HG03575 (cell line): ENCODE results near the gene CS.
"Not testable (repeated sequence)": the region's sequence is repeated elsewhere in the genome, so short reads cannot be mapped to it uniquely, and the experiment has no call there.

Experiments
- ATAC-seq: cut with Tn5 transposase; IDR thresholded peaks from one replicate; pipeline ENCODE4 v1.9.1; 2021; ENCODE audit not compliant: unreplicated experiment, insufficient number of reproducible peaks, low FRiP score; ENCODE audit errors: extremely low read depth

Gene CS

DNA sequence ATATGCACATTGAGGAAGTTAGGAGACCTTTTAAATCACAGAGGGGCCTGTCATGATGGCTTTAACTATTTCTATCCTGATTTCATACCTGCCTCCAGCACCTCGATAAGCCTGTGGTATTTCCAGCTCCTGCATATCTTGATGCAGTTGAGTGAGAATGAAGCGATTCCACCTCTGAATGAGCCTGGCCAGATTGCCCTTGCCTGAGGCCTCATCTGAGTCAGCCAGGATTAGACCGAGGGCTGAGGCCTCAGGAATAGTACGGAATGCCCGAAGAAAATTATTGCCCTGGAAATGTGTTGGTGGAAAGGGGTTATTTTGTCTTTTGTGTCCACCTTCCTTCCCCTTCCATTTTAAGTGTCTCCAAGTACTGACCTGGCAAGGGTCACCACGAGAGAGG is 24.1 kb upstream of the CS start:
- no peak for ATAC-seq

DNA sequence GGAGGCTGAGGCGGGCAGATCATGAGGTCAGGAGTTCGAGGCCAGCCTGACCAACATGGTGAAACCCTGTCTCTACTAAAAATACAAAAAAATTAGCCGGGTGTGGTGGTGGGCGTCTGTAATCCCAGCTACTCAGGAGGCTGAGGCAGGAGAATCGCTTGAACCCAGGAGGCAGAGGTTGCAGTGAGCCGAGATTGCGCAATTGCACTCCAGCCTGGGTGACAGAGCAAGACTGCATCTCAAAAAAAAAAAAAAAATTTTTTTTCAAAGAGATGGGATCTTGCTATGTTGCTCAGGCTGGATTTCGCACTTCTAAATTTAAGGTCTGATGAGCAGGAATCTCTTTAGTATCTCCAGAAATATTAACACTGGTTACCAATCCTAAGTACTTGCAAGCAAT is 21.5 kb upstream of the CS start:
- not testable (repeated sequence) for ATAC-seq

DNA sequence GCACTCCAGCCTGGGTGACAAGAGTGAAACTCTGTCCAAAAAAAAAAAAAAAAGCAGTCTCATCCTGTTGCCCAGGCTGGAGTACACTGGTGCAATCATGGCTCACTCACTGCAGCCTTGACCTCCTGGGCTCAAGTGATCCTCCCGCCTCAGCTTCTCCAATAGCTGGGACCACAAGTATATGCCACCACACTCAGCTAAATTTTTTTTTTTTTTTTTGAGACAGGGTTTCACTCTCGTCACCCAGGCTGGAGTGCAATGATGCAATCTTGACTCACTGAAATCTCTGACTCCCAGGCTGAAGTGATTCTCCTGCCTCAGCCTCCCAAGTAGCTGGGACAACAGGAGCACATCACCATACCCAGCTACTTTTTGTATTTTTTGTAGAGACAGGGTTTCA is 20.9 kb upstream of the CS start:
- no peak for ATAC-seq

DNA sequence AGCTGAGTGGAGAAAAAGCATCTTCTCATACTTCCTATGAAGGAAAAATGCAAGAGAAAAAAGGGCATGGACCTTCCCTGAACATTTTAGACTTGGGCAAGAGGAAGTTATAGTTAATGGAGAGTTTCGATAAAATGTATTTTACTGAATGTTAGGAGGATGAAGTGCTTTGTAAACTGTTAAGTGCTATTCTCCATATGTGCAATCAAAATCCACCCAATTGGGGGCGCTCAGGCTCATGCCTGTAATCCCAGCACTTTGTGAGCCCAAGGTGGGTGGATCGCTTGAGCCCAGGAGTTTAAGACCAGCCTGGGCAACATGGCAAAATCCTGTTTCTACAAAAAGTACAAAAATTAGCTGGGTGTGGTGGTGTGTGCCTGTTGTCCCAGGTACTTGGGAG is 17.5 kb upstream of the CS start:
- ATAC-seq = no peak

DNA sequence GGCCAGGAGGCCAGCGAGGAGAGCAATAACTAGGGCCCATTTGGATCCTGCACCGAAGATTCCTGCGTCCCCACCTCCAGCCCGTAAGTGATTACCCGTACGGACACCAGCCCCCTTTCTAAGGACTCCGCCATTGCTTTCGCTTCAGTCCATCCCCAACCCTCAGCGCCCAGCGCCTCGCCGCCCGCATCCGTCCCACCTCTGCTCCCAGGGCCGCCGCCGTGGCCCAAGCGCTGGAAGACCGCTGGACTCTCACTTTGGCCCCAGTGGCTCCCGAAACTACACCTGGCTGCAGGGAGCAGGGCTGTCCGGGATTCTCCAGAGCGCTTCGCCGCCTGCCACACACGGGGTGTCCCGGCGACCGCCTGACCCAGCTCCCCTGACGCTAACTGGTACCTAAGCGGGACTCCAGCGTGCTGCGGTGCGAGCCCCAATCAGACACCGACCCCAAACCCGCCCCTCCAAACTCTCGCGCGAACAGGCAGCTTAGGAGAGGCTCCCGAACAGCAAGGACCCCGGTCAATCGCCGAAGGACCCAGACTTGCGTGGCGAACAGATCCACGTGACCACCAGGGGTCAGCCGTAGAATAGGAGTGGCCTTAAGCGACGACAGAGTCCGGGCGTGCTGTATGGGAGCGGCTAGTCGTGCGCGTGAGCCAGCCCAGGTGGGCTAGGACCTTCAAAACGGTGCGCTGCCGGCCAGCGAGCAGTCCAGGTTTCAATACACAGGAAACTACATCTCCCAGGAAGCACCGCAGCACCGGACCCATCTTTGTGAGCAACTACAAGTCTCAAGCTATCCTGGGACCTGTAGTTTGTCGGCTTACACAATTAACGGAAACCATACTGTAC is 15.7 kb upstream of the CS start, which contains the start of gene CNPY2:
CNPY2 (minus strand) TSS at position 367 of the 852 bp plus-strand sequence. CDS start 771 bp downstream, outside the sequence.
- peak; percentile 68 for ATAC-seq

DNA sequence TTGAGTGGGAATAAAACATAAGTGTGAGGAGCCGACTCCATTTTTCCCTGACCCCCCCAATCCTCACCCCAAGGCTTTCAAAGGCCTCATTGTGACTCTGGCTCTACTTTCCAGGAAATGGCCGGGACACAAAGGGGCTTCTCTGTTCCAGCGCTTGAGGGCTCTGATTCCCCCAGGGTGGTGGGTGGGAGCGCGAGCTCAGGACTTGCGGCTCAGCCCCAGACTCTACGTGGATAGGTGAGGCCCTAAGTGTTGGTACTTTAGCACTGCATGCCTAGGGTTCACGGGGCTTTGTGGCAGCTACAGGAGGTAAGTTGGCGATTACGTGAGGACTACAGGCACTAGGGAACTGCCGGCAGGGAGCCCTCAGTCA is 15.1 kb upstream of the CS start:
- ATAC-seq = no peak

DNA sequence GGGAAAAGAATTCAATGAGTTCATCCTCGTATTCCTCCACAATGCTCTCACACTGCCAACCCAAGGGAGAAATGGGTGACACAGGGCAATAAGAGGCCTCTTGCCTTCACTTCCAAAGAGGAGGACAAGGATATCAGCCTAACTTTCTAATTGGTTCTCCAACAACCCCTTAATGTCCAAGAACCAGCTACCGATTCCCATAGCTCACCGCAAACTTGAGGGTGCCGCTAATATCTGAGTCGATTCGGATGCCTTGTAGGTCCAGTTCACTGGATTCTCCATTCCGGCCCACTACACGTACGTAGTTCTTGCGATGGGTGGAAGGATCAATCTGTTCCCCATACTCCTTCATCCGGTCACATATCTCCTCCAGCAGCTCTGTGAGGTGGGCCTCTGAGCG is 10.9 kb upstream of the CS start:
- ATAC-seq = no peak

DNA sequence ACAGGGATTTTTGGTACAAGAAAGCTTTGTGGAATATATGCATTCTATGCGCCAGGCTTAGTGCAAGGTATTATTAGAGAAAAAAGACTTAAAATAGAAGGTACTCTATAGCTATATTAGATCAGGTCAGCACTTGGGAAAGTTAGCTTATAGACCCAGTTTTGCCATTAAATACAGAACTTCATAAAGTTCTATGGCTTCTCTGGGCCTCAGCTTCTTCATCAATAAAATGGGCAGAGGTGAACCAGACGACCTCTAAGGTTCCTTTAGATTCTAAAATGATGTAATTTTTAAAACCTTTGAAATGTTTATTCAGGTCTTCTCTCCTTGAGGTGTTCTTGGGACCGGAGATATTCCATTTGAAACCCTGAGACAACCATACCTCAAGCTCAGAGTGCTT is 8.6 kb upstream of the CS start:
- no peak for ATAC-seq

DNA sequence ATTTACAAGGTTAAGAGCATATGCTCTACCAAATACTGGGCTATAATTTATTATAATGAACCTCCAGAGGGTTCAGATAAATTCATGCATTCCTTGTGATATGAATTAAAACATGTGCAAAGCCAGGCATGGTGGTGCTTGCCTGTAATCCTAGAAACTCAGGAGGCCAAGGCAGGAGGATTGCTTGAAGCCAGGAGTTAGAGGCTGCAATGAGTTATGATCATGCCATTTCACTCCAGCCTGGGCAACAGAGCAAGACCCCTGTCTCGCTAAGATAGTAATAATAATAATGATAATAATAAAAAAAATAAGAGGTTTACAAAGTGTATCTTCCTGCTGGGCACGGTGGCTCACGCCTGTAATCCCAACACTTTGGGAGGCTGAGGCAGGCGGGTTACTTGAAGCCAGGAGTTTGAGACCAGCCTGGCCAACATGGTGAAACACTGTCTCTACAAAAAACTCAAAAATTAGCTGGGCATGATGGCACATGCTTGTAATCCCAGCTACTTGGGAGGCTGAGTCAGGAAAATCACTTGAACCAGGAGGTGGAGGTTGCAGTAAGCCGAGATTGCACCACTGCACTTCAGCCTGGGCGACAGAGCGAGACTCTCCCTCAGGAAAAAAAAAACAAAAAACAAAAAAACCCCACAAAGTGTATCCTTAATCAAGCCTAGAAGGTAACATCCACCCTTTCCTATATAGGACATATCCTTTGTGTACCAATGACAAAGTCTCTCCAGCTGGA is 7.3 kb upstream of the CS start:
- ATAC-seq = no peak

DNA sequence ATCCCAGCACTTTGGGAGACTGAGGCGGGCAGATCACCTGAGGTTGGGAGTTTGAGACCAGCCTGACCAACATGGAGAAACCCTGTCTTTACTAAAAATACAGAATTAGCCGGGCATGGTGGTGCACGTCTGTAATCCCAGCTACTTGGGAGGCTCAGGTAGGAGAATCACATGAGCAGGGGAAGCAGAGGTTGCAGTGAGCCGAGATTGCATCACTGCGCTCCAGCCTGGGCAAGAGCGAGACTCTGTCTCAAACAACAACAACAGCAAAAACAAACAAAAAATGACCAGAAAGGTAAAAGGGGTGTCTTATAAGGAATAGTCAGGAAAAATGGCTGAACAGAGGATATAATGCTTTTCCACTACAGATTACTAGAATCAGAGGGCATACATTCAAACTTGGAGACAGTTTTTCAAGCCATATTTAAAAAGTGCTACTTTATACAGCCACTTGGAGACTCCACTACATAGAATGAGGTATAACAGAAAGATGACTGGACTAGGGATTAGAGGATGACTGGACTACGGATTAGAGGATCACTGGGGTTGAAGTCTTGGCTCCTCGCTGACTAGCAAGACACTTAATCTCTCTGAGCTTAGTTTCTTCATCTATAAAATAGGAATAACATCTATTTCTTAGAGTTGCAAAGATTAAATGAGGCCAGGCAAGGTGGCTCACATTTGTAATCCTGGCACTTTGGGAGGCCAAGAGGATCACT is 4.9 kb upstream of the CS start:
- ATAC-seq = no peak

DNA sequence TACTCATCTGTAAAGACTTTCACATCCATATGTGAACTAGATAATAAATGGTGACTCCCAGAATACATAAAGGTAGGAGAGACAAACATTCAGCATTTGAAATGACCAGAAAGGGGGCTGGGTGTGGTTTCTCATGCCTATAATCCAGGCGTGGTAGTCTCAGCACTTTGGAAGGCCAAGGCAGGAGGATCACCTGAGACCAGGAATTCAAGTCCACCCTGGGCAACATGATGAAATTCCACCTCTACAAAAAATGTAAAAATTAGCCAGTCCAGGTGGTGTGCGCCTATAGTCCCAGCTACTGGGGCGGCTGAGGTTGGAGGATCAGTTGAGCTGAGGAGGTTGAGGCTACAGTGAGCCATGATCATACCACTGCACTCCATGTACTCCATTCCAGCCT is 4.1 kb upstream of the CS start:
- no peak for ATAC-seq

DNA sequence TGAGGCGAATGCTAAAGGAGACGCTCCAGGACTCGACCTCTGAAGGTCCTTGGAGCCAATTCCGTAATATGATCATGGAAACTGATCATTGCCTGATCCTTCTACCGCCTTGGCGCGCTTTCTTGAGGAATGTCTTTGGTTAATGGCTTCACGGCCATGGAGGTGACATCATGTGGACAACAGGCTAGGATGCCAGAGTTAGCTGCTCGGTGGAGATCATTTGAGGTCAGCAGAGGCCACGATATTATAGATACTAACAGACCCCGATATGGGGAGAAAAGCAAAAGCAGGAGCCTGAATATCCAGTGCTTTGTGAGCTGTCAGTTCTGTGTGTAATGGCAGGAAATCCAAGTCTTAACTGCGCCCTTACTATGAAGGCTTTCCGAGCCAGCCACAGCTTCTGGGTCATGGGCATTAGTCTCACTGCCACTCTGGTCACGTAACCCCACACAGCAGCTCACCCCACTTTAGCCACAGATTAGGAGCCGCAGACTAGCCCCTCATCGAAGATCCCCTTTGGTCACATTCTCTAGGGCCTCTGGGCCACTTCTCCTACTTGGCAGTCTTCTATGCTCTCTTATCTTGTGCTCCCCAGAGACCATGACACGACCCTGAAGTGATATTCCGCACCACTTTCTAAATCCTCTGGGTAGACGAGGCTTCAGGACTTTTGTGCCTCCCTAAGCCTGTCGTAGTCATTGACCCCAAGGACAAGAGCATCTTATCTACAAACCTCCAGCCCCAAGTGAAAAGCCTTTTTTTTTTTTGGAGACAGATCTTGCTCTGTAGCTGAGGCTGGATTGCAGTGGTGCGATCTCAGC is 724 bp upstream of the CS start:
- ATAC-seq = no peak

DNA sequence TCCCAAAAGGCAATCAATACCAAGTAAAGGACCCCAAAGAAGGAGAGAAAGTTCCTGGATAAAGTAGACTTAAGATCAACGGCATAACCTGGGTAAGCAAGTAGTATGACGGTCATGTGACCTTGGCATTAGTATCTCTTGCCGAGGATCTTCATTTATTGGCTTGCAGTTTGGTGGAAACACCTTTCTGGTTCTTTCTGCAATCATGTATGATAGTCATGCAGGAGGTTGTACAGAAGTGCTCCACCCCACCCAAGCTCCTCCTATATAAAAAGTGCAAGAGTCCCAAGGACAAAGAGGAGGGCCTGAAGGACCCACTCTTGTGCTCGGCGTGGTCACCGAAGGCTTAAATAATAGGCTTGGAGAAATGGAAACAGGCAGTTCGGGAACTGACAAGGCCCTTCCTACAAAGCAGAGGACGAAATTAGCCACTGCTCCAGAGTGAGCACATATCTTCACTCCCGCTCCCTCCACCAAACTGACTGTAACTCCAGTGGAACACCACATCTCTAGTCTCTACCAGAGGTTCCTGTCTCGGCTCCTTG is 750 bp downstream of the CS start:
- no peak for ATAC-seq

DNA sequence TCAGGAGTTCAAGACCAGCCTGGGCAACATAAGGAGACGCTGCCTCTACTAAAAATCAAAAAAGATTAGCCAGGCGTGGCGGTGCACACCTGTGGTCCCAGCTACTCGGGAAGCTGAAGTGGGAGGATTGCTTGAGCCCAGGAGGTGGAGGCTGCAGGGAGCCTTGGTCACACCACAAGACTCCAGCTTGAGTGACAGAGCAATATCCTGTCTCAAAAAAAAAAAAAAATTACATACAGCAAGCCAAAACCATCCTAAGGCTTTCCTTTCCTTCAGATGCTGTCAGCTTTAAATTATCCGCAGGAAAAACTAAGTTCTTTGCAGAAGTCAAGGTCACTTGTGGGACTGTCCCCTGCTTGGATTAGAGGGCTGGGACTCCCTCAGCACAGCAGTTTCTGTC is 1.3 kb downstream of the CS start:
- ATAC-seq = no peak

DNA sequence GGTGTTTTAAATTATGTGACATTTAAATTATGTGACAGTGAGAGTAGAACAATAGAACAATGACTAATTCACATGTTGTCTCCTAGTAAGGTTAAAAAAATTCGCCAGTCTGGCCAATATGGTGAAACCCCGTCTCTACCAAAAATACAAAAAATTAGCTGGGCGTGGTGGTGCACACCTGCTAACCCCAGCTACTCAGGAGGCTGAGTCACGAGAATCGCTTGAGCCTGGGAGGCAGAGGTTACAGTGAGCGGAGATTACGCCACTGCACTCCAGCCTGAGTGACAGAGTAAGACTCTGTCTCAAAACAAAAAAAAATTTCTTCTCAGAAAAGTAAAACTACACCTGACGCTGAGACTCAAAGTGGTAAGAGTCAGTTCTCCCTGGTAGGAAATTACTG is 2.7 kb downstream of the CS start:
- no peak for ATAC-seq

DNA sequence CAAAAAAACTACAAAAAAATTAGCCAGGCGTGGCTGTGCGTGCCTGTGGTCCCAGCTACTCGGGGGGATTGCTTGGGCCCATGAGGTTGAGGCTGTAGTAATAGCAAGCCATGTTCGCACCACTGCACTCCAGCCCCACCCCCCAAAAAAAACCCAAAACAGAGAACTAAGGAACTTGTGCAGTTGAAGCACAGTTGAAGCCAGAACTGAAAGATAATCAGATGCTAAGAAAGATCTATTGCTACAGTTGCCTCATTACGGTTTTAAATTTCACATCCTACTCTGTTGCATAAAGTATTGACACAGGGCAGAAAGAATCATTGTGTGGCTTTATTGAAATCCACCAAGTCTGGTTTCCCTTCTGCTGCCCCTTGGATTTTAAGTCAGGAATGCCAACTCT is 3.8 kb downstream of the CS start:
- no peak for ATAC-seq

DNA sequence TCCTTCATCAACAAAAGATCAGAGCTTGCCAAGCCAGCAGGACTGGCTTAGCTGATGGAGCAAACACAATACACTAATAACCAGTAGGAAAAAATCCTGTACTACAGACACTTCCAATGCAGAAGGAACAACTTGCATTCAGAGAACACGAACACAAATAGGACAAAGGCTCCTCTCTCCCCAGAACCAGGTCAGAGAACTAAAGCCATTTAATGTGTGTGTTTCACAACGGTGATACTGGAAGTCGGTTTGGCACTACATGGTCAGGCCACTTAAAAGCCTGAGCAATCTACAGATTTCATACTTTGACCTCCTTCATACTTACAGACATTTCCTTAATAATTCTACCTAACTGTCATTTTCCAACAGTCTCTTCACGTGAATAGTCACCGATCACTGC is 6.3 kb downstream of the CS start:
- no peak for ATAC-seq

DNA sequence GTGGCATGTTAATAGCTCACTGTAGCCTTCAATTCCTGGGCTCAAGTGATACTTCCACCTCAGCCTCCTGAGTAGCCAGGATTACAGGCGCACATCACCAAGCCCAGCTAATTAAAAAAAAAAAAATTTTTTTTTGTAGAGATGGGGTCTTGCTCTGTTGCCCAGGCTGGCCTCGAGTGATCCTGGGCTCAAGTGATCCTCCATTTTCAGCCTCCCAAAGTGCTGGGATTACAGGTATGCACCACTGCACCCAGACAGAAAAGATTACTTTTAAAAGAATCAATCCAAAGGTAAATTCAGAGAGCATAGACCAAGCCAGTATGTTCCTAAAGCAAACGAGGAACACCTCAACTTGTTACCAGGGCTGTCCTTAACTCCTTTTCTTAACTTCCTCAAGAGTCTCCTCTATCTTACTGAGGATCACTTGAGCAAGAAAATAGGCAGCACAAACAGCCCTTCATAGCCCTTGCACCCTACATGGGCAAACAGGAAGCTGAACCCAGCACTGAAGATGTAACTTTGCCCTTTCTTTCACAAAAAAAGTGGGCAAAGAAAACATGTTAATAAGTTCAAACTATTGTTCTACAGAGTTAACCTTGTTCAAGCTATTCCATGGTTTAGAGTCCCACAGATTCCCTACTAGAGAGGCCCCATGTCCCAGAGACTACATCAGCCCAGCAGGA is 11.3 kb downstream of the CS start:
- no peak for ATAC-seq
